HepG2 (cell line): Measurements from ENCODE around the gene LTK. TPM values are rescaled to one million over a fixed set of nuclear protein-coding genes. Genes with fewer than 3 reads are reported as not detected.

Experiments used
- ATAC-seq: fragments of 200-7000 bp; cut with Tn5 transposase; 3 replicates; pipeline ENCODE4 v1.9.1; 2020; ENCODE audit warnings: mild to moderate bottlenecking, moderate library complexity
- BruUV-seq: library from RNA; stranded (reverse); fragments of 400-500 nt; replicated peaks from 2 replicates; lab custom pipeline; 2021; lab: Mats Ljungman, UMichigan
- CTCF ChIA-PET: fragments of 300-600 bp; formaldehyde crosslinking; extraction: SDS; loops from one replicate; lab custom pipeline; 2021; ENCODE audit warnings: low total read pairs, inconsistent platforms, low intra/inter-chr PET ratio; lab: Yijun Ruan, JAX
- POLR2A ChIA-PET: fragments of 350-600 bp; sonication (Branson Sonifier 250); formaldehyde crosslinking; loops from one replicate; lab custom pipeline; 2020; ENCODE audit warnings: antibody characterized with exemption, inconsistent platforms; lab: Yijun Ruan, JAX
- DNase-seq: peaks from one replicate; pipeline ENCODE4 v3.0.0-alpha.2; 2015; ENCODE audit warnings: low spot score
- FAIRE-seq: peaks from 3 replicates; lab custom pipeline; 2011; peaks lifted over from hg19 to GRCh38; lab: Jason Lieb, UNC
- H2AFZ ChIP-seq: one replicate; pipeline ENCODE4 v1.6.1; 2011; ENCODE audit warnings: low read length, inconsistent platforms
- H3K27ac ChIP-seq: fragments of 300-600 bp; 3 replicates; pipeline ENCODE4 v1.8.0; 2011; ENCODE audit warnings: mixed run types, mild to moderate bottlenecking, mixed read lengths, low read length, inconsistent platforms; ENCODE audit not compliant: insufficient read depth; ENCODE audit errors: extremely low read length
- H3K27me3 ChIP-seq, 2 experiments: fragments of 200-600 bp in 1 of 2; 2 replicates in 1 of 2; 3 replicates in 1 of 2; pipeline versions ENCODE4 v1.6.0 to v1.8.0; 2011; ENCODE audit warnings: low read length in 2 of 2, mild to moderate bottlenecking in 2 of 2, moderate library complexity in 2 of 2, inconsistent platforms in 1 of 2; ENCODE audit not compliant: insufficient read depth in 2 of 2, control insufficient read depth in 1 of 2
- H3K36me3 ChIP-seq, 2 experiments: fragments of 200-600 bp in 1 of 2; replicated peaks in 1 of 2; 2 replicates in 1 of 2; 3 replicates in 1 of 2; pipeline versions ENCODE4 v1.5.1 to v1.8.0; 2011; ENCODE audit warnings: low read length in 2 of 2, inconsistent platforms in 1 of 2; ENCODE audit not compliant: insufficient read depth in 2 of 2, control insufficient read depth in 1 of 2
- H3K4me1 ChIP-seq: 2 replicates; pipeline ENCODE4 v1.5.1; 2012; ENCODE audit warnings: low read length, inconsistent platforms; ENCODE audit not compliant: insufficient read depth
- H3K4me2 ChIP-seq: 2 replicates; pipeline ENCODE4 v1.6.0; 2011; ENCODE audit warnings: low read depth, low read length, inconsistent platforms
- H3K4me3 ChIP-seq, 3 experiments: fragments of 200-600 bp in 1 of 3; sonication (generic), shearing (Covaris generic) in 1 of 3; replicated peaks in 1 of 3; 2 replicates each; pipeline ENCODE4 v1.5.1; 2011 to 2016; ENCODE audit warnings: low read length in 3 of 3, inconsistent platforms in 2 of 3, low read depth in 2 of 3, mild to moderate bottlenecking in 2 of 3, control low read depth in 1 of 3, mixed read lengths in 1 of 3; ENCODE audit not compliant: insufficient read depth in 1 of 3
- H3K79me2 ChIP-seq: one replicate; pipeline ENCODE4 v1.6.1; 2011; ENCODE audit warnings: low read length, inconsistent platforms; ENCODE audit not compliant: insufficient read depth
- H3K9ac ChIP-seq: 2 replicates; pipeline ENCODE4 v1.6.0; 2011; ENCODE audit warnings: mild to moderate bottlenecking, low read depth, low read length, inconsistent platforms; ENCODE audit not compliant: insufficient read depth
- H3K9me3 ChIP-seq: 2 replicates; pipeline ENCODE4 v1.5.1; 2012; ENCODE audit warnings: mild to moderate bottlenecking, low read length
- H4K20me1 ChIP-seq: 2 replicates; pipeline ENCODE4 v1.6.0; 2011; ENCODE audit warnings: inconsistent platforms, mild to moderate bottlenecking, low read length, moderate library complexity; ENCODE audit not compliant: insufficient read depth
- KDM2A ChIP-seq: sonication (generic); formaldehyde crosslinking; IDR thresholded peaks from 2 replicates; pipeline ENCODE4 v1.4.0; 2020; ENCODE audit warnings: low read depth, missing genetic modification reagents, borderline replicate concordance
- NCOA2 ChIP-seq: sonication (generic); formaldehyde crosslinking; IDR thresholded peaks from 2 replicates; pipeline ENCODE4 v1.8.0; 2022; ENCODE audit warnings: inconsistent platforms
- ONECUT2 ChIP-seq: sonication (generic); formaldehyde crosslinking; IDR thresholded peaks from 2 replicates; pipeline ENCODE4 v1.4.0; 2020; ENCODE audit warnings: missing genetic modification reagents
- PITX1 ChIP-seq: sonication (generic); formaldehyde crosslinking; IDR thresholded peaks from 2 replicates; pipeline ENCODE4 v1.5.1; 2020; ENCODE audit warnings: mild to moderate bottlenecking, missing genetic modification reagents
- ZBTB7A ChIP-seq: sonication (generic); formaldehyde crosslinking; IDR thresholded peaks from 2 replicates; pipeline ENCODE4 v1.8.0; 2022; ENCODE audit warnings: mild to moderate bottlenecking, missing genetic modification reagents
- ZNF331 ChIP-seq: sonication (generic); formaldehyde crosslinking; IDR thresholded peaks from 2 replicates; pipeline ENCODE4 v1.4.0; 2020; ENCODE audit warnings: missing genetic modification reagents
- ZNF44 ChIP-seq: sonication (generic); formaldehyde crosslinking; IDR thresholded peaks from 2 replicates; pipeline ENCODE4 v1.5.1; 2020; ENCODE audit warnings: mild to moderate bottlenecking, missing genetic modification reagents
- ZNF766 ChIP-seq: sonication (generic); formaldehyde crosslinking; IDR thresholded peaks from 2 replicates; pipeline ENCODE4 v1.5.0; 2020; ENCODE audit warnings: missing genetic modification reagents, borderline replicate concordance
- WGBS: methylation state at CpG from one replicate; pipeline ENCODE4 v1.1.6; 2017; ENCODE audit warnings: low lambda C conversion rate; 5-methylcytosine and 5-hydroxymethylcytosine counted together
- in situ Hi-C: cut with HindIII; loops from 2 replicates; pipeline ENCODE4 v1.10.0; 2017; ENCODE audit warnings: low pct_unique_long_range_greater_than_20kb; ENCODE audit not compliant: extremely low pct_ligation_motif_present
- intact Hi-C: fragments of 100-400 bp; cut with micrococcal nuclease; formaldehyde crosslinking; loops from one replicate; pipeline ENCODE4 v1.10.0; 2022; ENCODE audit not compliant: unreplicated experiment
- polyA plus RNA-seq, 8 experiments: library from polyadenylated mRNA; depleted of rRNA in 3 of 8; stranded (reverse) in 7 of 8; unstranded in 1 of 8; fragments of >200 nt; fragmentation: Illumina TruSeq in 4 of 8; extraction: Trizol in 4 of 8; gene quantifications; 2 replicates each; pipeline versions ENCODE4 v1.2.1 to v1.2.3, GENCODE V29; 2011 to 2016; ENCODE audit warnings: low read depth in 4 of 8, missing spikeins in 1 of 8, mixed read lengths in 1 of 8; ENCODE audit not compliant: insufficient read depth in 1 of 8
- total RNA-seq, 5 experiments: library from RNA; depleted of rRNA; stranded (reverse); fragments of >200 nt; fragmentation: Illumina TruSeq; extraction: Trizol; gene quantifications; 2 replicates each; pipeline ENCODE4 v1.2.3, GENCODE V29; 2016; ENCODE audit warnings: low read depth in 1 of 5
- TF ChIP-seq, protein P1 (sequence below): IDR thresholded peaks from 2 replicates; pipeline ENCODE4 v1.6.1; 2018; ENCODE audit warnings: missing genetic modification reagents, mild to moderate bottlenecking, missing compliant biosample characterization

LTK gene
- total and polyA plus RNA-seq, 2 of the 13 experiments (the other 11 are each of a cell fraction or from before 2014, with no cell fraction given) = 0.01 TPM; not detected in 1

DNA sequence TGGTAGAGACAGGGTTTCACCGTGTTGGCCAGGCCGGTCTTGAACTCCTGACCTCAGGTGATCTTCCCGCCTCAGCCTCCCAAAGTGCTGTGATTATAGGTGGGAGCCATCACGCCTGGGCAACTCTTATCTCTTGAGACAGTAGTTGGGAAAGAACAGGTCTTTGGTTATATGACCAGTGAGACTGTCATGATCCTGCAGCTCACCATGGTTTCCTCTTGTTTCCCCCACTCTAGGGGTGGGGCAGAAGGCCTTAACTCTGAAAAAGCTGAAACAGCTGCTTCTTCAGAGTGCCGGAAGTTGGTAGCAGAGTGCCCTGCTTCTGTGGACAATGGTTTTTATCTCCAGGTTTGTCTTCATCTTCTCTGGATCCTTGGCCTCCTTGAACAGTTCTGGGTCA lies 40.7 kb upstream of the LTK start:
- in situ Hi-C loops = no loop called here
- FAIRE-seq (no peak), ATAC-seq (no peak), DNase-seq (no peak)
- Histone ChIP-seq H3K4me3 (no peak overlapping the region), H3K4me1 (peaks cover 47% of the 10 kb centered on the region), H3K4me2 (no peak overlapping the region), H3K9ac (no peak overlapping the region), H3K9me3 (no peaks in the 10 kb centered on the region), H3K79me2 (no peaks in the 10 kb centered on the region), H3K36me3 (no peaks in the 10 kb centered on the region), H3K27ac (no peak overlapping the region), H3K27me3 (peaks cover 0 to 8% of the 10 kb centered on the region in 2 experiments; a peak in 2 of 5 replicates), H2AFZ (no peak overlapping the region), H4K20me1 (no peaks in the 10 kb centered on the region)
- ChIA-PET POLR2A (interaction anchor here (1.6 kb wide), 1 partner anchor 10 kb away, joined by 5 read pairs; the partner anchor contains the start of gene RPAP1), CTCF (no interaction called here)
- TF ChIP-seq ZNF331 (no peak), ZNF44 (no peak), NCOA2 (no peak), PITX1 (CRISPR knock-in tag) (no peak)
- TF ChIP-seq, protein P1, sequence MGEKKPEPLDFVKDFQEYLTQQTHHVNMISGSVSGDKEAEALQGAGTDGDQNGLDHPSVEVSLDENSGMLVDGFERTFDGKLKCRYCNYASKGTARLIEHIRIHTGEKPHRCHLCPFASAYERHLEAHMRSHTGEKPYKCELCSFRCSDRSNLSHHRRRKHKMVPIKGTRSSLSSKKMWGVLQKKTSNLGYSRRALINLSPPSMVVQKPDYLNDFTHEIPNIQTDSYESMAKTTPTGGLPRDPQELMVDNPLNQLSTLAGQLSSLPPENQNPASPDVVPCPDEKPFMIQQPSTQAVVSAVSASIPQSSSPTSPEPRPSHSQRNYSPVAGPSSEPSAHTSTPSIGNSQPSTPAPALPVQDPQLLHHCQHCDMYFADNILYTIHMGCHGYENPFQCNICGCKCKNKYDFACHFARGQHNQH (CRISPR knock-in tag) = no peak
- BruUV-seq = no TSS peak
- 13% methylated on average over 5 of the region's 5 CpGs for WGBS
- intact Hi-C loops = no loop called here

GRCh38 chr15:41553731-41554130 lies 40.1 kb upstream of the LTK start:
- intact Hi-C loops = no loop called here
- CTCF ChIA-PET = no interaction called here

More at GRCh38 chr15:41553731-41554130, 40.1 kb upstream of the LTK start:
- FAIRE-seq (no peak), DNase-seq (no peak), ATAC-seq (no peak)
- BruUV-seq = no TSS peak
- 88% methylated on average over 1 of the region's 1 CpG for WGBS
- H3K9ac ChIP-seq = 0 out of 2 replicates have a peak overlapping the region, but pooled peaks have one; percentile 15
- TF ChIP-seq ZBTB7A (CRISPR knock-in tag) = no peak
- TF ChIP-seq KDM2A (CRISPR knock-in tag) = no peak
- no peak for TF ChIP-seq ONECUT2 (CRISPR knock-in tag)
- TF ChIP-seq ZNF766 (CRISPR knock-in tag) = no peak
- H2AFZ ChIP-seq = no peak overlapping the region
- no peak overlapping the region for H3K4me2 ChIP-seq
- H4K20me1 ChIP-seq = no peaks in the 10 kb centered on the region
- no peaks in the 10 kb centered on the region for H3K79me2 ChIP-seq
- H3K4me1 ChIP-seq = peaks cover 48% of the 10 kb centered on the region
- no peak overlapping the region for H3K27ac ChIP-seq
- H3K27me3 ChIP-seq = peaks cover 0 to 8% of the 10 kb centered on the region in 2 experiments; a peak in 2 of 5 replicates
- no peak overlapping the region for H3K4me3 ChIP-seq
- H3K36me3 ChIP-seq = no peaks in the 10 kb centered on the region
- in situ Hi-C loops = no loop called here
- POLR2A ChIA-PET = no interaction called here
- H3K9me3 ChIP-seq = no peaks in the 10 kb centered on the region
